HG03103 (cell line): ENCODE measurements around the gene BMP7.
"Not testable (repeated sequence)": the region's sequence is repeated elsewhere in the genome, so short reads cannot be mapped to it uniquely, and the experiment has no call there.

Experiments
- ATAC-seq: cut with Tn5 transposase; IDR thresholded peaks from one replicate; pipeline ENCODE4 v1.9.1; 2021; ENCODE audit warnings: low read depth; ENCODE audit not compliant: unreplicated experiment

The BMP7 gene

DNA sequence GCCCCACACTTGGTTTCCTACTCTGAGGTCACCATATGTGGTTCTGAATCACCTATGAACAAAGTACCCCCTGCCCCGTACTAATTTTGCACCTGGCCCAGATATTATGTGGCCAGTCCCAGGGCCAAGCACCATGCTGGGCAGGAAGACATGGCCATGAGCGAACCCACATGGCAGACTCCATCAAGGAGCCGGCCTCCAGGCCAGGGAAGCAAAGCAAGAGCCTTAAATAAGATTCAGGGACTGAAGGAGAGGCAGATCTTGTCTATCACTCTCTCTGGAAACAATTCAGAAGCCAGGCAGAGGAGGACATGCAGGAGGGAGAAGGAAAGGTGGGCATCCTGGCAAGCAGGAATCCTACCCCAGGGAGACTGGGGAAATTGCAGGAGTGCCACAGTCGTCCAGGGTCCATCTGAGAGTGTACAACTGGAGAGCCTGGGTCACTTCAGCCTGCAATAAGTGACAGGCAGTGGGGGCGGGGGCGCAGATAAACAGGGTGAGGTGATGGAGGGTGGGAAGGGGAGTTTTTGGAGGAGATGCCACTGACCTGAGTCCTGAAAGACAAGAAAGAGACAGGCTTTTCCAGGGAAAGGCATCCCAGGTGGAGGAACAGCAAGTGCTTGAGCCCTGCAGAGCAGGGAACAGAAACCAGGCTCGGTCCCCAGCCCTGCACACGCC, 2.1 kb upstream of the BMP7 start:
- no peak for ATAC-seq

GRCh38 chr20:57267158-57267821, 849 bp upstream of the BMP7 start:
- ATAC-seq: no peak

DNA sequence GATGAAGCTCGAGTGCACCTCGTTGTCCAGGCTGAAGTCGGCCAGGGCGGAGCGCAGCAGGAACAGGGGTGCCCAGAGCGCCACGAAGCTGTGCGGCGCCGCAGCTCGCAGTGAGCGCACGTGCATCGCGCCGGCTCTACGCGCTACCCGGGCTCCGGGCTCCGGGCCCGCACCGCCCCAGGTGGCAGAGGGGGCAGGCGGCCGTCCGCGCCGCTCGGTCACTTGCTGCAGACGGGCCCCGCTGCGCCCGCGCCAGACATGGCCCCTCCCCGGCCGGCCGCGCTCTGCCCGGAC, 497 bp downstream of the BMP7 start:
- no peak for ATAC-seq

DNA sequence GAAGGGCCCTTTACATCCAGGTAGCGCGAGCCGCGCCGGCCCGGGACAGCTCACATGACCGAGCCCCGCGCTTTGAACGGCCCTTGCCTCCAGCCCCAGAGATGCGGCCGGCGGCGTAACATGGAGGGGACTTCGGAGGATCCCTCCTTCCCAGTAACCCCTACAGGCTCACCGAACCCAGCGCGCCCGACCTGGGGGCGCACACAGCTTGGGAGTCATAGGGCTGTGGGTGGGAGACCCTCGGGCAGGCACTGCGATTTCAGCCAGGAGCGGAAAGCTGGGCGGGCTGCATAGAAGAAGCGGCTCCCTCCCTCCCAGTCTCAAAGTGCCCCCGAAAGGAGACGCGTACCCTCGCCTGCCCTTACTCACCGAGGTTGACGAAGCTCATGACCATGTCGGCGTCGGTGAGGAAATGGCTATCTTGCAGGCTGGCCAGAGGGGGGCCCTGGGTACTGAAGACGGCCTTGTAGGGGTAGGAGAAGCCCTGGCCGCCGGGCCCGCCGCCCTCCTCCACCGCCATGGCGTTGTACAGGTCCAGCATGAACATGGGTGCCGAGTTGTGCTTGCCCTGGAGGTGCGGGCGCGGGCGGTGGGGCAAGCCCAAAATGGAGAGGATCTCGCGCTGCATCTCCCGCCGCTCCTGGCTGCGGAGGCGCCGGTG, 975 bp downstream of the BMP7 start:
- no peak for ATAC-seq

- ATAC-seq: not testable (repeated sequence)
Measured at GRCh38 chr20:57264908-57265335, 1.5 kb downstream of the BMP7 start.

- ATAC-seq: no peak
Measured at GRCh38 chr20:57263801-57264792, 2.3 kb downstream of the BMP7 start.

GRCh38 chr20:57262784-57263609, 3.4 kb downstream of the BMP7 start:
- ATAC-seq: no peak

GRCh38 chr20:57262301-57262700, 4.1 kb downstream of the BMP7 start:
- ATAC-seq: no peak

DNA sequence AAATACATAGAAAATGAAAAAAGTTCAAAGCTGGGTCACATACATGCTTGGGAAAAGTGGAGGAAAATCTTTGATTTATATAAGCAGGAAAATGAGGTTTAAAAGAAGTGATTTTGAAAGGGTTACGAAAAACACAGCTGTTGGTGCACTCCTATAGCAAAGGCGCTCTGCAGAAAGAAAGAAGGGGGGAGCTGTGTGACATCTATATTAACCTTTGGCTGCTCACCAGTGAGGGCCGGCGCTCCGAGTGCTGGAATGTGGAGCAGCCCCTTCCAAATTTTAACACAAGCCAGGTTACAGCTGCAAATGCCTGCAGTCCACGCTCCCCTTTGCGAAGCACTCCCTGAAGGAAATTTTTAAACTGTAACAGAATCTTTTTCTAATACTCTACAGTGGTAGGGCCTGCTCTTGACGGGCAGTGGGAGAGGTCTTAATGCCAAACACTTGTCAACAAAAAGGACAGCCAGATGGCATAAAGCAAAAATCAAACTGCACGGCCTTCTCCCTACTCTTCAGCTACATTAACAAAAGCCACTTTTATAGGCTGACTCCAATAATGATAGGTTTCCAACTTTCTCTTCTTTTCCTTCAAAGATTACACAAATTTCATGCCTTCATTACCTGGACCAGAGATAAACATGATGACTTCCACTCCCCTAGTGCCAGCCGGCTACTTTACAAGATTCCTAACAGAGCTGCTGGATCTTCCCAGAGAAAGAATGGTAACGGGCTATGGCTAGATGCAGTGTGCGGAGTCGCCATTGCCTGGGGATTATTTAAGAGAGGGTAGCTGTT, 4.8 kb downstream of the BMP7 start:
- no peak for ATAC-seq

GRCh38 chr20:57260934-57261333, 5.5 kb downstream of the BMP7 start:
- ATAC-seq: no peak

DNA sequence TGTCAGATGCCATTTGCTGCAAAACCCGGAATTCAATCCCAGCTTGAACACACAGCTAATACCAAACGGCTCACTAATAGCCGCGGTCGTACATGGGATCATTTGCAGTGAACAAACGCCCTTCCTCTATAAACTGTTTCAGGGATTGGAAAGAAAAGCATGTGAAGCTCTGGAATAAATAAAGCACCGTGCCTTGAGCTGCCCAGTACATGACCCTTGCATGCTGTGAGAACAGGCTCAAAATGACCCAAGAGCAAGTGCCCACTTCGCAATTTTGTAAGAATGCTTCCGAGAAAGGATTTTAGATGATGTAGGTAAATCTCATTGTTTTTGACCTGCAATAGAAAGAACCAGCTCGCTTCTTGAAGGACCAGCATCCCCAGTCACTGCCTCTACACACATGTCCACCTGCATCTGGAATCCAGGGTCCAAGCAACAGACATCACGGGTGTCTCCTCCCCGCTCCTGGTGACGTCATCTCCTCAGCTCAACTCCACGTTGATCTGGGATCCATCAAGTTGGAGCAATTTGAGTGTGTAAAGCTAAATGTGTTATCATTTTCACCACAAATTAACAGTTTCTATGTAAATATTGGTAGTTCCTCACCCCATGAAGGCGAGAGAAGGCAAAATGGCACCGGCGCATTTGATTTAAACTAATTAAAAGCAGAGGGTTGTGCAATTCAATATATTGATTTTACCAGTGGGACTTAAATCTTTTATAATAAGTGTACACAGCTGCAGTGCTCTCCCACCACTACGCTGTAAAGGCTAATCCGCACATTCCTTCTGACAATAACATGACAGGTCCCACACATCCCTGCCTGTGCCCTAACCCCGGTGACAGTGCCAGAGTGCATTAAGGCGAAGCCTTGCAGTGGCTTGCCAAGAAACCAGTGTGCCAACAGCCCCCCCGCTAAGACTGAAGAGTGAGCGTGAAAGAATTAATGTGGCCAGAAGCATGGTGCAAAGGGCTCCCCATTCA, 6.2 kb downstream of the BMP7 start:
- no peak for ATAC-seq

GRCh38 chr20:57259121-57259937, 7.1 kb downstream of the BMP7 start:
- ATAC-seq: no peak

DNA sequence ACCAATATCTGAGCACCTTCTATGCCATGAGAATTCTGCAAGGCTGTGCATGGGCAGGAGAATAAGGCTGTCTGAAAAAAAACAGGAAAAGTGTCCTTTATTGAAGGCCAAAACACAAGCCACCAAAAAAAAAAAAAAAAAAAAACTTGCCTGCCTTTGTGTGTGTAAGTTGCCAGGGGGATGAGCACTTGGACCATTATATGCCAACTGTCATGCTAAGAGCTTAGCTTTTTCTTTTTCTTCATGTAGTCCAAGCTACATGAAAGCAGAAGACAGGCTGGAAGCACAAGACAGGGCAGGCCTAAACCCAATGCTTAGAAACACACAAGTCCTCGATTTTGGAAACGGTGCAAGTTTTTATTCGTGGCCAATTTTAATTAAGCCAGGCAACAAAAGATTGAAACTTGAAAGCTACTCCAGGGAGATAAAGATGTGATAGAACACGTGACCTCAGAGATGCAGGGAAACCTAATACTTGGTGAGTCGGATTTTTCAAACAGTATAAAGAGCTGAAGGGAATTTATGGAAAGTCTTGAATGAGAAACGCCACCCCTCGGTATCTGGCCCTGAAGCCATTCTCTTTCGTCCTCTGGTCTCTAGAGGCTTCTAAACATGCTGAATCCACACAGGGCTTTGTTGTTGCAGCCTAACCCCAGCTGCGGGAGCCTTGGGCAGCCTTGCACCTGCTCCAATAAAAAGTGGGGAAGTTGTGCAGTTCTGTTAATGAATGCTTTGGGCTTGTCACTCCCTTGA, 8.6 kb downstream of the BMP7 start:
- no peak for ATAC-seq

- no peak for ATAC-seq
Measured at GRCh38 chr20:57256908-57257307, 9.5 kb downstream of the BMP7 start.

GRCh38 chr20:57256205-57256604, 10.2 kb downstream of the BMP7 start:
- ATAC-seq: no peak

DNA sequence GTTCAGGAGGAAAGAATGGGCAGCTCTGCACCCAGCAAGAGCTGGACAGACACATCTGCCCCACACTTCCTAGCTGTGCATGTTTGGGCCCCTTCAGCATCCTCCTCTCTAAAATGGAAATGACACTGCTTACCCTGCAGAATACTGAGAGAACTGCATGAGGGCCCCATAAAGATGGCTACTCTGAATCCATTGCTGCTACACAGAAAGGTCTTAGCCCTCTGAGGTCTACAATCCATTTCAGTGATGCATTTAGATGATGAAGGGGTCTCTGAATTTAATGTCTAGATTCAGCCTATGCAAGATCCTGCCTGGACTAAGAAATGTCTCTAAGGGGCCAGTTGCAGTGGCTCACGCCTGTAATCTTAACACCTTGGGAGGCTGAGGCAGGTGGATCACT, 11.3 kb downstream of the BMP7 start:
- no peak for ATAC-seq
